SK-N-SH treated with all-trans-retinoic acid at 6 μM for 48 hours (cell line): ENCODE measurements around the gene TNPO1.

ENCODE experiments used
- ATAC-seq: fragments of 200-7000 bp; cut with Tn5 transposase; 3 replicates; pipeline ENCODE4 v1.9.1; 2020; ENCODE audit warnings: mild to moderate bottlenecking, moderate library complexity
- PATZ1 ChIP-seq: fragments of 250-450 bp; sonication (Bioruptor Pico); IDR thresholded peaks from 2 replicates; pipeline ENCODE4 v1.8.0; 2020; ENCODE audit warnings: mild to moderate bottlenecking, moderate library complexity, borderline replicate concordance
- RARB ChIP-seq: fragments of 250-450 bp; sonication (Bioruptor Pico); IDR thresholded peaks from 2 replicates; pipeline ENCODE4 v1.8.0; 2021; ENCODE audit warnings: mild to moderate bottlenecking, moderate library complexity
- ZFP3 ChIP-seq: fragments of 250-450 bp; sonication (Bioruptor Pico); IDR thresholded peaks from 2 replicates; pipeline ENCODE4 v1.5.0; 2020; ENCODE audit warnings: mild to moderate bottlenecking, moderate library complexity

The TNPO1 gene

GRCh38 chr5:72959257-72959656 lies 142.8 kb downstream of the TNPO1 start:
- TF ChIP-seq RARB (CRISPR knock-in tag) (no peak), ZFP3 (CRISPR knock-in tag) (no peak), PATZ1 (CRISPR knock-in tag) (no peak)
- ATAC-seq, result no peak
